IMR-90 (cell line): Measurements from ENCODE around the gene GPR3. TPM values are rescaled to one million over a fixed set of nuclear protein-coding genes. Genes with fewer than 3 reads are reported as not detected.
A peak's percentile ranks its signal among the peaks of the same experiment; 100 is the strongest.

Experiments
- ATAC-seq: fragments of 200-7000 bp; cut with Tn5 transposase; 2 replicates; pipeline ENCODE4 v1.9.1; 2020; ENCODE audit warnings: low read depth, mild to moderate bottlenecking, moderate library complexity
- BruUV-seq: library from RNA; stranded (reverse); fragments of 400-500 nt; replicated peaks from 2 replicates; lab custom pipeline; 2021; lab: Mats Ljungman, UMichigan
- CTCF ChIA-PET: fragments of 300-600 bp; formaldehyde crosslinking; extraction: SDS; loops from one replicate; lab custom pipeline; 2021; ENCODE audit warnings: antibody characterized with exemption; lab: Yijun Ruan, JAX
- POLR2A ChIA-PET: fragments of 300-600 bp; sonication (Branson Sonifier 250); formaldehyde crosslinking; loops from one replicate; lab custom pipeline; 2022; ENCODE audit warnings: antibody characterized with exemption; ENCODE audit not compliant: unreplicated experiment; lab: Charles Lee
- DNase-seq: peaks from one replicate; pipeline ENCODE4 v3.0.0; 2013
- H2AFZ ChIP-seq: replicated peaks from 2 replicates; pipeline ENCODE3; 2013; ENCODE audit warnings: low read length, mild to moderate bottlenecking; ENCODE audit not compliant: poor library complexity
- H2AK5ac ChIP-seq: 2 replicates; pipeline ENCODE4 v1.6.1; 2013; ENCODE audit warnings: low read depth, low read length, inconsistent platforms
- H2AK9ac ChIP-seq: replicated peaks from 2 replicates; pipeline ENCODE3; 2013; ENCODE audit warnings: mild to moderate bottlenecking, low read depth, low read length, moderate library complexity; ENCODE audit not compliant: poor library complexity
- H2BK120ac ChIP-seq: 2 replicates; pipeline ENCODE4 v1.6.1; 2013; ENCODE audit warnings: low read depth, low read length, inconsistent platforms
- H2BK15ac ChIP-seq: 3 replicates; pipeline ENCODE4 v1.6.1; 2013; ENCODE audit warnings: low read depth, low read length, inconsistent platforms
- H2BK20ac ChIP-seq: 2 replicates; pipeline ENCODE4 v1.6.1; 2013; ENCODE audit warnings: low read depth, mild to moderate bottlenecking, inconsistent platforms, low read length, moderate library complexity
- H2BK5ac ChIP-seq: 2 replicates; pipeline ENCODE4 v1.6.1; 2013; ENCODE audit warnings: mild to moderate bottlenecking, low read depth, low read length, inconsistent platforms; ENCODE audit not compliant: poor library complexity, severe bottlenecking
- H3K14ac ChIP-seq: replicated peaks from 2 replicates; pipeline ENCODE4 v1.6.1; 2013; ENCODE audit warnings: low read depth, low read length, inconsistent platforms
- H3K18ac ChIP-seq: 2 replicates; pipeline ENCODE4 v1.6.1; 2013; ENCODE audit warnings: low read depth, low read length, control low read depth
- H3K23ac ChIP-seq: 2 replicates; pipeline ENCODE4 v1.6.1; 2013; ENCODE audit warnings: low read depth, low read length, inconsistent platforms
- H3K27ac ChIP-seq: 2 replicates; pipeline ENCODE4 v1.5.1; 2013; ENCODE audit warnings: mild to moderate bottlenecking, control low read depth, low read length; ENCODE audit not compliant: insufficient read depth
- H3K27me3 ChIP-seq: 2 replicates; pipeline ENCODE4 v1.6.1; 2013; ENCODE audit warnings: low read length; ENCODE audit not compliant: control insufficient read depth, insufficient read depth
- H3K36me3 ChIP-seq: 2 replicates; pipeline ENCODE4 v1.6.1; 2013; ENCODE audit warnings: low read length, mixed read lengths; ENCODE audit not compliant: control insufficient read depth, insufficient read depth
- H3K4ac ChIP-seq: 2 replicates; pipeline ENCODE4 v1.6.1; 2013; ENCODE audit warnings: low read depth, low read length, inconsistent platforms
- H3K4me1 ChIP-seq: 2 replicates; pipeline ENCODE4 v1.6.1; 2013; ENCODE audit warnings: low read length, mixed read lengths; ENCODE audit not compliant: control insufficient read depth, insufficient read depth
- H3K4me2 ChIP-seq: 2 replicates; pipeline ENCODE4 v1.6.1; 2013; ENCODE audit warnings: low read depth, mild to moderate bottlenecking, control low read depth, low read length, moderate library complexity
- H3K4me3 ChIP-seq: 2 replicates; pipeline ENCODE4 v1.5.1; 2013; ENCODE audit warnings: low read depth, mild to moderate bottlenecking, control low read depth, low read length, moderate library complexity; ENCODE audit not compliant: insufficient read depth
- H3K56ac ChIP-seq: 2 replicates; pipeline ENCODE4 v1.6.1; 2013; ENCODE audit warnings: low read length, inconsistent platforms; ENCODE audit not compliant: insufficient read depth; ENCODE audit errors: extremely low read depth
- H3K79me1 ChIP-seq, 2 experiments: 2 replicates each; pipeline ENCODE4 v1.6.1; 2013; ENCODE audit warnings: low read length in 2 of 2, inconsistent platforms in 1 of 2, low read depth in 1 of 2
- H3K9ac ChIP-seq: 2 replicates; pipeline ENCODE4 v1.6.1; 2013; ENCODE audit warnings: low read depth, low read length, control low read depth
- H3K9me1 ChIP-seq: 2 replicates; pipeline ENCODE4 v1.6.1; 2013; ENCODE audit warnings: low read length, inconsistent platforms; ENCODE audit not compliant: insufficient read depth
- H3K9me3 ChIP-seq: 2 replicates; pipeline ENCODE4 v1.6.1; 2013; ENCODE audit warnings: low read length; ENCODE audit not compliant: control insufficient read depth, insufficient read depth
- H4K20me1 ChIP-seq: 2 replicates; pipeline ENCODE4 v1.6.1; 2013; ENCODE audit warnings: low read length, inconsistent platforms; ENCODE audit not compliant: insufficient read depth
- H4K5ac ChIP-seq: 2 replicates; pipeline ENCODE4 v1.6.1; 2013; ENCODE audit warnings: mild to moderate bottlenecking, low read depth, low read length, control low read depth
- H4K8ac ChIP-seq, 2 experiments: 2 replicates each; pipeline ENCODE4 v1.6.1; 2013; ENCODE audit warnings: low read depth in 2 of 2, low read length in 2 of 2, control low read depth in 1 of 2, inconsistent platforms in 1 of 2
- H4K91ac ChIP-seq: 2 replicates; pipeline ENCODE4 v1.6.1; 2013; ENCODE audit warnings: low read depth, low read length, inconsistent platforms; ENCODE audit not compliant: insufficient read depth
- CEBPB ChIP-seq: IDR thresholded peaks from 2 replicates; pipeline ENCODE4 v1.6.1; 2012; ENCODE audit warnings: low read depth, low read length, improper control_type of control experiment
- CHD1 ChIP-seq: IDR thresholded peaks from 2 replicates; pipeline ENCODE4 v1.6.1; 2012; ENCODE audit warnings: low read depth, low read length, improper control_type of control experiment
- CTCF ChIP-seq: conservative IDR thresholded peaks from 2 replicates; pipeline ENCODE4 v1.5.1; 2012; ENCODE audit warnings: mild to moderate bottlenecking, low read depth, low read length, improper control_type of control experiment
- FOS ChIP-seq: fragments of 150-350 bp; IDR thresholded peaks from 2 replicates; pipeline ENCODE4 v1.6.1; 2016; ENCODE audit warnings: low read depth, low read length
- MAZ ChIP-seq: IDR thresholded peaks from 2 replicates; pipeline ENCODE4 v1.6.1; 2012; ENCODE audit warnings: low read depth, mild to moderate bottlenecking, low read length, improper control_type of control experiment, moderate library complexity, borderline replicate concordance
- MXI1 ChIP-seq: IDR thresholded peaks from 2 replicates; pipeline ENCODE4 v1.6.1; 2012; ENCODE audit warnings: low read depth, mild to moderate bottlenecking, low read length, moderate library complexity, borderline replicate concordance
- NFE2L2 ChIP-seq: fragments of 150-350 bp; IDR thresholded peaks from 2 replicates; pipeline ENCODE4 v1.6.1; 2016; ENCODE audit warnings: low read depth, mild to moderate bottlenecking, low read length
- POLR2A ChIP-seq: IDR thresholded peaks from 2 replicates; pipeline ENCODE4 v1.6.1; 2012; ENCODE audit warnings: mild to moderate bottlenecking, low read depth, low read length
- RAD21 ChIP-seq: IDR thresholded peaks from 2 replicates; pipeline ENCODE4 v1.6.1; 2012; ENCODE audit warnings: low read length, improper control_type of control experiment
- RFX5 ChIP-seq: IDR thresholded peaks from 2 replicates; pipeline ENCODE4 v1.8.0; 2012; ENCODE audit warnings: low read depth, mild to moderate bottlenecking, low read length, moderate library complexity
- SMC3 ChIP-seq: fragments of 150-350 bp; IDR thresholded peaks from 2 replicates; pipeline ENCODE4 v1.6.1; 2016; ENCODE audit warnings: low read depth, mild to moderate bottlenecking, antibody characterized with exemption, low read length, moderate library complexity
- WGBS, 2 experiments: methylation state at CpG; one replicate each; pipeline versions ENCODE4 v1.1.5 to v1.1.7; 2013; ENCODE audit warnings: missing lambda C conversion rate in 2 of 2; ENCODE audit not compliant: insufficient read length in 1 of 2; ENCODE audit errors: extremely low coverage in 2 of 2; 5-methylcytosine and 5-hydroxymethylcytosine counted together
- dilution Hi-C: fragments of 300-500 bp; cut with HindIII; formaldehyde crosslinking; loops from one replicate; pipeline ENCODE4 v1.14.3; 2018; ENCODE audit warnings: low sequenced_read_pairs; ENCODE audit not compliant: unreplicated experiment
- in situ Hi-C: fragments of 300-500 bp; cut with MboI; formaldehyde crosslinking; loops from 3 replicates; pipeline ENCODE4 v1.14.3; 2019; ENCODE audit warnings: low sequenced_read_pairs, inconsistent platforms, mixed read lengths
- intact Hi-C: fragments of 100-400 bp; cut with micrococcal nuclease; formaldehyde crosslinking; loops from 2 replicates; pipeline ENCODE4 v1.10.0; 2022
- polyA plus RNA-seq, 3 experiments: library from polyadenylated mRNA; depleted of rRNA; stranded (reverse); fragments of >200 nt; gene quantifications; 2 replicates each; pipeline ENCODE4 v1.2.3, GENCODE V29; 2012; ENCODE audit warnings: low replicate concordance in 1 of 3
- total RNA-seq: library from RNA; depleted of rRNA; stranded (reverse); fragments of >200 nt; gene quantifications from 2 replicates; pipeline ENCODE4 v1.2.3, GENCODE V29; 2012
- TF ChIP-seq, protein P1 (sequence below): fragments of 150-350 bp; IDR thresholded peaks from 2 replicates; pipeline ENCODE4 v1.6.1; 2016; ENCODE audit warnings: low read depth, mild to moderate bottlenecking, low read length, moderate library complexity, borderline replicate concordance
- TF ChIP-seq, protein P2 (sequence below): fragments of 150-350 bp; IDR thresholded peaks from 2 replicates; pipeline ENCODE4 v1.6.1; 2017; ENCODE audit warnings: mild to moderate bottlenecking, antibody characterized with exemption, low read length, low read depth

GPR3 gene
- total and polyA plus RNA-seq, 2 of the 4 experiments (the other 2 are of a cell fraction) = 0.72 to 4.8 TPM

DNA sequence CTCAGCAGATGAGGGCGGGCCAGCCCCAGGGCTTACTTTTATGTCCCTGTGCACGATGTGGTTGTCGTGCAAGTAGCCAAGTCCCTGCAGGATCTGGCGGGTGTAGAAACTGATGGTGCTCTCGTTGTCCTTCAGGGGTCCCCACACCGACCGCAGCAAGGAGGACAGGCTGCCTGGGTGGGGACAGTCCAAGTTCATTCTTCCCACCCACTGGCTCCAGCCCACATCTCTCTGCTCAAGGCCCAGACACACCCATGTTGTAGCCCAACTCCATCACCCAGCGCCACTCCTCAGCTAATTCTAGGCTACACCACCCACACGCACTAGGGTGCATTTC is 32.6 kb upstream of the GPR3 start:
- Histone ChIP-seq H3K9ac (no peak overlapping the region), H3K23ac (no peak overlapping the region), H2BK20ac (no peak overlapping the region; the same call in 1 of the 2 replicates), H4K5ac (no peak overlapping the region), H4K20me1 (no peaks in the 10 kb centered on the region), H3K4me2 (no peak overlapping the region), H2BK120ac (no peak overlapping the region), H4K8ac (no peak overlapping the region), H3K4me3 (no peak overlapping the region), H2BK15ac (no peak overlapping the region), H2AFZ (no peak overlapping the region), H2BK5ac (no peak overlapping the region), H3K79me1 (peaks cover 2 to 8% of the 10 kb centered on the region in 2 experiments; a peak in 3 of 4 replicates), H4K91ac (no peak overlapping the region), H2AK5ac (no peak overlapping the region), H3K9me1 (peaks cover 7% of the 10 kb centered on the region), H3K18ac (no peak overlapping the region), H2AK9ac (peak overlapping the region; percentile 26), H3K14ac (no peak overlapping the region), H3K56ac (no peak overlapping the region), H3K36me3 (peaks cover 56% of the 10 kb centered on the region), H3K4ac (no peak overlapping the region), H3K4me1 (peaks cover 3% of the 10 kb centered on the region; the same call in 1 of the 2 replicates), H3K9me3 (no peaks in the 10 kb centered on the region), H3K27ac (no peak overlapping the region), H3K27me3 (no peaks in the 10 kb centered on the region)
- DNase-seq (no peak), ATAC-seq (no peak)
- TF ChIP-seq CTCF = no peak
- no peak for TF ChIP-seq POLR2A
- no peak for TF ChIP-seq MXI1
- no peak for TF ChIP-seq RFX5
- TF ChIP-seq SMC3 = no peak
- TF ChIP-seq, protein P1, sequence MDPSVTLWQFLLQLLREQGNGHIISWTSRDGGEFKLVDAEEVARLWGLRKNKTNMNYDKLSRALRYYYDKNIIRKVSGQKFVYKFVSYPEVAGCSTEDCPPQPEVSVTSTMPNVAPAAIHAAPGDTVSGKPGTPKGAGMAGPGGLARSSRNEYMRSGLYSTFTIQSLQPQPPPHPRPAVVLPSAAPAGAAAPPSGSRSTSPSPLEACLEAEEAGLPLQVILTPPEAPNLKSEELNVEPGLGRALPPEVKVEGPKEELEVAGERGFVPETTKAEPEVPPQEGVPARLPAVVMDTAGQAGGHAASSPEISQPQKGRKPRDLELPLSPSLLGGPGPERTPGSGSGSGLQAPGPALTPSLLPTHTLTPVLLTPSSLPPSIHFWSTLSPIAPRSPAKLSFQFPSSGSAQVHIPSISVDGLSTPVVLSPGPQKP = no peak
- no peak for TF ChIP-seq NFE2L2
- no peak for TF ChIP-seq CEBPB
- no peak for TF ChIP-seq MAZ
- TF ChIP-seq RAD21 = no peak
- no peak for TF ChIP-seq CHD1
- TF ChIP-seq FOS = no peak
- TF ChIP-seq, protein P2, sequence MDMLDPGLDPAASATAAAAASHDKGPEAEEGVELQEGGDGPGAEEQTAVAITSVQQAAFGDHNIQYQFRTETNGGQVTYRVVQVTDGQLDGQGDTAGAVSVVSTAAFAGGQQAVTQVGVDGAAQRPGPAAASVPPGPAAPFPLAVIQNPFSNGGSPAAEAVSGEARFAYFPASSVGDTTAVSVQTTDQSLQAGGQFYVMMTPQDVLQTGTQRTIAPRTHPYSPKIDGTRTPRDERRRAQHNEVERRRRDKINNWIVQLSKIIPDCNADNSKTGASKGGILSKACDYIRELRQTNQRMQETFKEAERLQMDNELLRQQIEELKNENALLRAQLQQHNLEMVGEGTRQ = no peak
- CTCF ChIA-PET = no interaction called here
- POLR2A ChIA-PET = no interaction called here
- 94% methylated on average over 5 of the region's 9 CpGs; no CpG with 5 or more reads in 1 of the 2 experiments for WGBS, 2 experiments
- in situ Hi-C loops (no loop called here), intact Hi-C loops (no loop called here), dilution Hi-C loops (no loop called here)
- no TSS peak for BruUV-seq
